Measurements from ENCODE around the gene PLEKHA7.
A peak's percentile ranks its signal among the peaks of the same experiment; 100 is the strongest.
"Not testable (repeated sequence)": the region's sequence is repeated elsewhere in the genome, so short reads cannot be mapped to it uniquely, and the experiment has no call there.

The PLEKHA7 gene

GRCh38 chr11:16876837-16877236 is 137.4 kb downstream of the PLEKHA7 start:
- DNase-seq = peak; percentile 24

DNA sequence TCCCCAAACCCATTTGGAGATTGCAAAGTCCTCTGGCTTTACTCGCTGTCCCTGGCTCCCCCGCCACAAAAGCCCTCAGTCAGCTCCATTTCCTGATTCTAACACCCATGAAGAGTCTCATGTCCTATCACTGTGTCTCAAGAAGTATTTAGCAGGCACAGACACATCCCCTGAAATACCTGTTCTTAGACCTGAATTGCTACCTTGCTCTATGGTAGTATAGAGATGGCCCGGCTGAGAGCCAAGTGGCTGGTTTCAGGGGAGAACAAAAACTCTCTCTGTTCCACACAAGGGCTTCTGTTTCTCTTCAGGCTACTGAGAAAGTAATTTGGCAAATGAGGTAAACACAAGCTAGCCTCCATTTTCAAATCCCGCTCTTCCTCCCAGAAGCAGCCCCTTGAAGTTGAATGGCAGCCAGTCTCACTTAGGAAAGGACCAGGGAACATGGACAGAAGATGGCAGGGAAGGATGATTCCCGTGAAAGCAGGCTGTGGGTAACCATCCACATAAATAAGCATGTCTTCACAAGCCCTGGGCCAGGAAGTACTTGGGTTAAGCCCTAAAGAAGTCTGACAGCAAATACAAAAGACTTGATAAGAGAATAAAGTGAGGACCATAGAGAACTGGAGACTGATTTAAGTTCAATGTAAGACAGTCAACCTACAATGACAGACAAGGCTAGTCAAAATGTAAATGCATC is 138.0 kb downstream of the PLEKHA7 start:
- DNase-seq = no peak

GRCh38 chr11:16874275-16874975 is 139.8 kb downstream of the PLEKHA7 start:
- DNase-seq = no peak

- peak; percentile 31 for DNase-seq
Measured at GRCh38 chr11:16873289-16873688, 140.9 kb downstream of the PLEKHA7 start.

GRCh38 chr11:16871368-16871767 is 142.8 kb downstream of the PLEKHA7 start:
- DNase-seq = peak; percentile 66

DNA sequence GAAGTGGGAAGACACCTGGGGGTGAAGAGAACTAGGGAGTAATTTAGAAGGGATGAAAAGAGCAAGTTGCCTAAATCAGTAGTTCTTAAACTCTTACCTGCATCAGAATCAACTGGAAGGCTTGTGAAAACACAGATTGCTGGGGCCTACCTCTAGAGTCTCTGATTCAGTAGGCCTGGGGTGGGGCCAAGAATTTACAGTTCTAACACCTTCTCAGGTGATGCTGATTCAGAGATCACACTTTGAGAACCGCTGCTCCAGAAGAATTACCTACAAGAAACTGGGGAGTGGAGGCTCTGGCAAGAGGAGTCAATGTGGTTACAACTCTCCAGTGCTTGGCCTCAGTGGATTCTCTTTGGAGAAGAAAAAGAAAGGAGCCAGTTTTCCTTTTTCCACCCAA is 147.1 kb downstream of the PLEKHA7 start:
- no peak for DNase-seq

GRCh38 chr11:16864428-16864827 is 149.8 kb downstream of the PLEKHA7 start:
- DNase-seq = not testable (repeated sequence)

DNA sequence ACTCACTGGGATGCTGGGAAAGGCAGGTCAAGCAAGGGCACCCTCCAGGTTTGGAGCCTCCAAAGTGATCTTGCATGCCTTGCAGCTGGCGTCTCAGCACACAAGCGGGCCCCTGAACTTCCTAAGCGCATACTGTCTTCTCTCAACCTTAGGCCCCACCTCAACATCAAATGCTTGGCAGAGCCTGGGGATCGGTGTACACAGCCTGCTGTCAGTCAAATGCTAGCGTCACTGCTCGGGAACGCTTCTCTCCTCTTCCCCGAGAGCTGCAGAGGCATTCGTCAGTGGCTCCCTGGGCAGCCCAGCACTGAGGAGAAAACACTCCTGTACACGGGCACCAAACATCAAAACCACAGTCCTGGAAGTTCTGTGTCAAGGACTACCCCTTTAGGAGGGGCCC is 150.8 kb downstream of the PLEKHA7 start:
- DNase-seq = peak; percentile 25

GRCh38 chr11:16862726-16863125 is 151.5 kb downstream of the PLEKHA7 start:
- DNase-seq = no peak

GRCh38 chr11:16861862-16862261 is 152.4 kb downstream of the PLEKHA7 start:
- no peak for DNase-seq

DNA sequence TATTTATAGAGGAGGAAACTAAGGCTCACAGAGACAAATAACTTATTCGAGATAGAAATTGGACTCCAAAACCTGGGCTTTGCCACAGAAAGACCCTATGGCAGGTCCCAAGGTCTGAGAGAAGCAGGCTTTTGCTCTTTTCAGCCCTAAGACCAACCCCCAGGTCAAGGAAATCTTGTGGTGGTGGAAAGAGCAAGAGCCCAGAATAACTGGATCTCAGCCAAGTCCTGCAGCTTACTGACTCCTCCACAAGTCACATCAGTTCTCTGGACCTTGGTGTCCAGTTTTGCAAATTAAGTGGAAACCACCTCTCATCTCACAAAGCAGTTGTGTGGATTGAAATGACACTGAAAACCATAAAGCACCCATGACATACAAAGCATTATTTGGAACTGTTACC is 153.6 kb downstream of the PLEKHA7 start:
- DNase-seq = no peak

DNA sequence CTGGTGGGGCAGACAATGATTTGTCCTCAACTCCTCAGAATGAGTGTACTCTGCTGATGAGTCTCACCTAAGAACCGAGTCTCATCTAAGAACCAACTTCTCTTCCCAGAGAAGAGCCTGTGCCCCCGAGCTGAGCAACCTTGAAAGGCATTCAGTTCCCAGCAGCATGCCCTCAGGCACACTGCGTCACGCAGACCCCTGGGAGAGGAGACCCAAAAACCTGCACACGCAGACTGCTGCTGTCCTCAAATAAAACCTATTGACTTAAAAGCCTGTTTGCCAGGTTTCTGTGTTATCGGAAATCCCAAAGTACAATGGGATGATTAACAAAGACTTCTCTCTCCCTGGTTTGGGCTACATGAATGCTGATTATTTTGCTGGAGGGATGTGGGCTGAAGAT is 154.6 kb downstream of the PLEKHA7 start:
- no peak for DNase-seq

DNA sequence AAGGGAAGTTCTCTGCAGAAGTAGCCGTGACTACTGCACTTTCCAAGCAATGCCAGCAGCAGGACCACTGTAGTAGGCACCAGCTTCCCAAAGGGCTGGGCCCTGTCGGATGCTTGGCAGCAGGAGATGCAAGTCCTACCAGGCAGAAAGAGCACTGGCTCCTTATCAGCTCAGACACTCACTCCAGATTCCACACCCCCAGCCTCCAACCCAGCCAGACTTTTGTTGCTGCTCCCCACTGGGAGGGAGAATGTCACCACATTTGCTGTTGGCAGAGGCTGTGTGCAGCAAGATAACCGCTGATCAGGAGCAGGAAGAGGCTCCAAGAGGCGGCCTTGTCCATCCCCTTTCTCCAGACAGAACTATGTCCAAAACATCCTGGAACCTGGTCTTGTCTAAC is 157.0 kb downstream of the PLEKHA7 start:
- DNase-seq = no peak

- DNase-seq = no peak
Measured at GRCh38 chr11:16856022-16856471, 158.2 kb downstream of the PLEKHA7 start.

- DNase-seq = no peak
Measured at GRCh38 chr11:16854979-16855378, 159.2 kb downstream of the PLEKHA7 start.

- no peak for DNase-seq
Measured at GRCh38 chr11:16853859-16854258, 160.4 kb downstream of the PLEKHA7 start.

- DNase-seq = no peak
Measured at GRCh38 chr11:16853266-16853665, 160.9 kb downstream of the PLEKHA7 start.

DNA sequence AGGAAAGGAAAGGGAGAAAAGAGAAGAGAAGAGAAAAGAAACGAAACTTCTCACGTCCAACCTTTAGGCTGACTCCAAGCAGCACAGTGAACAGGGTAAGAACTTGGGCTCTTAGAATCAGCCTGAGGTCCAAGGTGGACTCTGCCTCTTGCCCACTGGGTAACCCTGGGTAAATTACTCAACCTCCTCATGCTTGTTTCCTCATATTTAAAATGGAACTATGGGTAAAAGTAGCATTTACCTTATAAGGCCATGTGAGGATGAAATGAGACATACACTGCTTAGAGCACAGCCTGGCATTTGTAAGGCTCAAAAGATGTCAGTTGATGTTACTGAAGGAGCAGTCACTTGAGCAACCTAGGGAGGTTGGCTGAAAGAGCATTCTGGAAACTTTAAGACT is 167.9 kb downstream of the PLEKHA7 start:
- no peak for DNase-seq

- DNase-seq = no peak
Measured at GRCh38 chr11:16844268-16844771, 169.9 kb downstream of the PLEKHA7 start.

- DNase-seq = no peak
Measured at GRCh38 chr11:16843294-16843693, 170.9 kb downstream of the PLEKHA7 start.

- DNase-seq = no peak
Measured at GRCh38 chr11:16841984-16842383, 172.2 kb downstream of the PLEKHA7 start.

DNA sequence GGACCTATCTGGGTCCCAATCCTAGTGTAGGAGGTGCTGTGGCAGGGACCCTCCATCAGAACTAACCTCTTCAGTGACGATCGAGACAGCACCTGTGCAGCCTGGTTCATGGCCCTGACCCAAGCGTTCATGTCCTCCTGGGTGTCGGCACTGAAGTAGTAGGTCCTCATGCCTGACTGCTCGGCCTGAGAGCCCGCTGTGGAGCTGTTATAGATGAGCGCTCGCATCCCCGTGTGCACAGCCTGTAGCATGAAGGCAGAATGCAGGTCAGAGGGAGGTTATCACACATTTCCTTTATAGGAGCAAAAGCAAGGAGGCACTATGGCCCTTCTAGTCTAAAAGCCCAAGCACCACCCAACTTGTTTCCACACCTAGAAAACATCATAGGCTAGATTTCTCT is 172.7 kb downstream of the PLEKHA7 start:
- no peak for DNase-seq

DNA sequence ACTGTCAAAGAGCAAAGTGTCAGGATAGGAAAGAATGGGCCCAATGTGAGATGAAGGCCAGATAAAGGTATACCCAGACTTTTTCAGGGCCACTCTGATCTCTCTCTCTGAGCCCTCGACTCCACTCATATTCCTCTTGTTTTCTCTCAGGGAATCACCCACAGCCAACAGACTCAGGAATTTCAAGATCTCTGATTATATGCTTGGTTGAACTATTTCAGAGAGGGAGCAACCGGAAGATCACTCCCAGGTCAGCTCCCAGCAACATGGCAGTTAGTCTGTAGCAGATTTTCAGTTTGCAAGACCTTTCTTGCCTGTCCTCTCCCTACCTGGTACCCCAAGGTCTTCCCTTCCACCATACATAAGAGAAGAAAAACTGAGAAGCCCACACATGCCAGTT is 173.3 kb downstream of the PLEKHA7 start:
- no peak for DNase-seq

GRCh38 chr11:16839821-16840220 is 174.4 kb downstream of the PLEKHA7 start:
- no peak for DNase-seq

Measured in fibroblast of skin of right biceps (primary cell).